ENCODE data around the gene ABR.

GRCh38 chr17:1068356-1068755 is 111.4 kb downstream of the ABR start:
- TF ChIP-seq CTCF (conservative IDR thresholded peaks at IDR 0.05; ENCODE audit: low read depth, low read length) (no peak), EZH2phosphoT487 (IDR thresholded peaks at IDR 0.05; ENCODE audit: borderline replicate concordance, low read length) (no peak)
